AG09309 (cell line): Measurements from ENCODE around the gene RBMS1.

Experiments used
- DNase-seq: peaks from one replicate; pipeline ENCODE4 v3.0.0-alpha.2; 2010; ENCODE audit warnings: low read depth
- H3K4me3 ChIP-seq: 2 replicates; pipeline ENCODE4 v1.5.1; 2011; ENCODE audit warnings: mild to moderate bottlenecking, low read depth, low read length, moderate library complexity; ENCODE audit not compliant: control insufficient read depth
- TF ChIP-seq, protein P1 (sequence below): IDR thresholded peaks from 2 replicates; pipeline ENCODE4 v1.5.1; 2011; ENCODE audit warnings: mild to moderate bottlenecking, low read depth, low read length, inconsistent platforms; ENCODE audit not compliant: insufficient read depth, control insufficient read depth; ENCODE audit errors: missing control alignments

RBMS1 gene

GRCh38 chr2:160415991-160416390 lies 77.6 kb downstream of the RBMS1 start:
- DNase-seq = no peak
- TF ChIP-seq, protein P1, sequence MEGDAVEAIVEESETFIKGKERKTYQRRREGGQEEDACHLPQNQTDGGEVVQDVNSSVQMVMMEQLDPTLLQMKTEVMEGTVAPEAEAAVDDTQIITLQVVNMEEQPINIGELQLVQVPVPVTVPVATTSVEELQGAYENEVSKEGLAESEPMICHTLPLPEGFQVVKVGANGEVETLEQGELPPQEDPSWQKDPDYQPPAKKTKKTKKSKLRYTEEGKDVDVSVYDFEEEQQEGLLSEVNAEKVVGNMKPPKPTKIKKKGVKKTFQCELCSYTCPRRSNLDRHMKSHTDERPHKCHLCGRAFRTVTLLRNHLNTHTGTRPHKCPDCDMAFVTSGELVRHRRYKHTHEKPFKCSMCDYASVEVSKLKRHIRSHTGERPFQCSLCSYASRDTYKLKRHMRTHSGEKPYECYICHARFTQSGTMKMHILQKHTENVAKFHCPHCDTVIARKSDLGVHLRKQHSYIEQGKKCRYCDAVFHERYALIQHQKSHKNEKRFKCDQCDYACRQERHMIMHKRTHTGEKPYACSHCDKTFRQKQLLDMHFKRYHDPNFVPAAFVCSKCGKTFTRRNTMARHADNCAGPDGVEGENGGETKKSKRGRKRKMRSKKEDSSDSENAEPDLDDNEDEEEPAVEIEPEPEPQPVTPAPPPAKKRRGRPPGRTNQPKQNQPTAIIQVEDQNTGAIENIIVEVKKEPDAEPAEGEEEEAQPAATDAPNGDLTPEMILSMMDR = no peak
- no peak overlapping the region for H3K4me3 ChIP-seq

DNA sequence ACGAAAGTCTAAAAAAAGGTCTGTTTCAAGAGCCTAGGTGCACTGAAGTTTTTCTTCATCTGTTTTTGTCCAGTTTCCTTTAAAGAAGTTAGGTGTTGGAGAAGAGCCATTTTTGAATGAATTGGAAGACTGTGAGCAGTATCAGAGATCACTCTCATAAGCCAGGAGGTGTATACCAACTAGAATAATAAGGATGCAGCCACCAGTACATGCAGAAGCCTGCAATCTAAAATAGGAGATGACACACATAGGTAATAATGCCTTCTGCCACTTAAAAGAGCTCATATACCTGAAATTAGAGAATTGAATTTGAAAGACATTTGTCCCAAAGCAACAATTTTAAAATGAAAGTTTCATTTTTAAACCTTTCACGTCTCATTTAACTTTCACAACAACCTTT lies 81.7 kb downstream of the RBMS1 start:
- H3K4me3 ChIP-seq = no peak overlapping the region
- TF ChIP-seq, protein P1 = no peak
- no peak for DNase-seq

DNA sequence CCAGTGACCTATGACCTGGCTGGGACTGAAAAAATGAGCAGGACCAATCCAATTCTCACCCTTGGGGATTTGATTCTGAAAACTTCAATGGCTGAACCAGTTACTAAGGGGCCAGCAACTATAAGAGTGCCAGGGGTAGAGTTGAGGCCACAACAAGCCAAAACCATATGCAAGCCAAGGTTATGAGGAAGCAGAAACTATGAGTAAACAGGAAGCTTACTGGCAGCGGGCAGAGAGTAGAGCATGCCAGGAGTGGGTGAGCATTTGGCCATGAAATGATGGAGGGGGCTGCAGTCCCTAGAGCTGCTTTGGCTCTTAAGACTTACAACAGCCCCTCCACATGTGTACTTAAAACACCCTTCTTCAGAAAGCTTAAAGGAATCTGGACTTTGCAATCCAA lies 82.4 kb downstream of the RBMS1 start:
- no peak for DNase-seq
- TF ChIP-seq, protein P1 = no peak
- H3K4me3 ChIP-seq = no peak overlapping the region

- TF ChIP-seq, protein P1 = no peak
- no peak overlapping the region for H3K4me3 ChIP-seq
- DNase-seq = no peak
These were observed 84.1 kb downstream of the RBMS1 start for GRCh38 chr2:160409480-160409879.

- no peak overlapping the region for H3K4me3 ChIP-seq
- no peak for DNase-seq
- TF ChIP-seq, protein P1 = no peak
These were observed 84.7 kb downstream of the RBMS1 start for GRCh38 chr2:160408959-160409291.

DNA sequence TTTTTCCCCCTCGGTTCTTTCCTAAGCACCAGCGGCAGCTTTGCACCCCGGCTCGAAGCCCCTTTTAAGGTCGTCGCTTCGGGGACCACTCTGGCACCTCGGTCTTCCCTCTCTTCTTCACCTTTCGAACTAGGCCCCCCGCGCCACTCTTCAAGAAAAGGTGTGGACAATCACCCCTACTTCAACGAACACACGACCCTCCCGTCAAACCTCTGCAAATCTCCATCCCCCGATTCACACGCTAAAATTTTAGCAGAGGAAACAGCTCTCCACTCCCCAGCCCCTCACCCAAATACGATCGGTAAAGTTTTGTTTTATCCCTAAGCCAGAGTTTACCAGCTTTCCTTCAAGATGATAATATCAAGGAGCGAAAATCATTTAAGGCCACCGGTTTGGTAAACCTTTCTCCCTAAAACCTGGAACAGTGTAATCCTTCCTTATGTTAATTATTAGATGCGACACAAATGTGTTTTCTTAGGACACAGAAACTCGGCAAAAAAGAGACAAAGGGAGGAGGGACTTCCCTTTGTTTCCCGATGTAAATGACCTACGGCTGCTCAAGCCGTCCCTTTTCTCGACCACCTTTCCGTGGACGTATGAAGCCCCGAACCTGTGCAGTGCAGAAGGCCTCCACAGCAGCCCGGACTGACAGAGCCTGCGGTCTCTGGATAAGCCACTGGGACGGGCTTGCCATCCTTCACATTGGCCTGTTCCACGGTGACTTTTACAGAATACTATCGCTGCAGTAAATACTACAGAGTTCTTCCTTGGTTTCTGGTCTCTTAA lies 85.2 kb downstream of the RBMS1 start:
- peak overlapping the region; percentile 35 for H3K4me3 ChIP-seq
- no peak for DNase-seq
- TF ChIP-seq, protein P1 = no peak

GRCh38 chr2:160407393-160408172 lies 86.0 kb downstream of the RBMS1 start:
- no peak for DNase-seq
- H3K4me3 ChIP-seq = peak overlapping the region; percentile 65
- TF ChIP-seq, protein P1 = no peak
